GM12878 (cell line): ENCODE data around the gene KIF14. TPM values are rescaled to one million over a fixed set of nuclear protein-coding genes. Genes with fewer than 3 reads are reported as not detected.

ENCODE experiments used
- ATAC-seq: fragments of 200-7000 bp; cut with Tn5 transposase; 3 replicates; pipeline ENCODE4 v1.9.1; 2020; ENCODE audit warnings: mild to moderate bottlenecking, moderate library complexity
- BruUV-seq: library from RNA; stranded (reverse); fragments of 400-500 nt; replicated peaks from 2 replicates; lab custom pipeline; 2021; lab: Mats Ljungman, UMichigan
- CTCF ChIA-PET: fragments of 300-600 bp; sonication (Branson Sonifier 250); formaldehyde crosslinking; extraction: SDS; loops from one replicate; lab custom pipeline; 2021; ENCODE audit warnings: inconsistent platforms; lab: Yijun Ruan, JAX
- POLR2A ChIA-PET: fragments of 350-600 bp; formaldehyde crosslinking; extraction: SDS; loops from one replicate; lab custom pipeline; 2021; ENCODE audit warnings: inconsistent platforms; lab: Charles Lee
- RAD21 ChIA-PET: fragments of 300-600 bp; sonication (Branson Sonifier 250); formaldehyde crosslinking; loops from one replicate; lab custom pipeline; 2023; ENCODE audit warnings: antibody characterized with exemption; ENCODE audit not compliant: unreplicated experiment; lab: Charles Lee
- SMC1A ChIA-PET: fragments of 300-600 bp; sonication (Branson Sonifier 250); formaldehyde crosslinking; loops from one replicate; lab custom pipeline; 2023; ENCODE audit not compliant: unreplicated experiment, uncharacterized antibody; lab: Charles Lee
- DNase-seq: peaks from one replicate; pipeline ENCODE4 v3.0.0-alpha.2; 2011; ENCODE audit warnings: low read depth, low spot score
- FAIRE-seq: peaks from 3 replicates; lab custom pipeline; 2011; peaks lifted over from hg19 to GRCh38; lab: Jason Lieb, UNC
- H2AFZ ChIP-seq: 2 replicates; pipeline ENCODE4 v1.6.0; 2011; ENCODE audit warnings: low read depth, low read length, control low read depth; ENCODE audit not compliant: control insufficient read depth
- H3K27ac ChIP-seq: 2 replicates; pipeline ENCODE4 v1.5.1; 2011; ENCODE audit warnings: control low read depth; ENCODE audit not compliant: control insufficient read depth, insufficient read depth
- H3K27me3 ChIP-seq, 2 experiments: replicated peaks in 1 of 2; 2 replicates each; pipeline versions ENCODE4 v1.6.0 to v1.6.1; 2011; ENCODE audit warnings: low read length in 1 of 2; ENCODE audit not compliant: control insufficient read depth in 2 of 2, insufficient read depth in 2 of 2
- H3K36me3 ChIP-seq, 2 experiments: 2 replicates each; pipeline ENCODE4 v1.5.1; 2011; ENCODE audit warnings: low read length in 1 of 2; ENCODE audit not compliant: control insufficient read depth in 2 of 2, insufficient read depth in 2 of 2
- H3K4me1 ChIP-seq: 2 replicates; pipeline ENCODE4 v1.6.1; 2011; ENCODE audit warnings: mild to moderate bottlenecking, low read length, moderate library complexity, mixed read lengths; ENCODE audit not compliant: control insufficient read depth, insufficient read depth
- H3K4me2 ChIP-seq: 2 replicates; pipeline ENCODE4 v1.6.0; 2011; ENCODE audit warnings: control low read depth; ENCODE audit not compliant: control insufficient read depth, insufficient read depth
- H3K4me3 ChIP-seq: fragments of 200-600 bp; sonication (generic); 2 replicates; pipeline ENCODE4 v1.5.1; 2016
- H3K79me2 ChIP-seq: 2 replicates; pipeline ENCODE4 v1.6.0; 2011; ENCODE audit warnings: low read length; ENCODE audit not compliant: control insufficient read depth, insufficient read depth
- H3K9ac ChIP-seq: 2 replicates; pipeline ENCODE4 v1.8.0; 2011; ENCODE audit warnings: low read length, control low read depth, mixed read lengths; ENCODE audit not compliant: control insufficient read depth, insufficient read depth
- H3K9me3 ChIP-seq: replicated peaks from 3 replicates; pipeline ENCODE4 v1.5.1; 2011; ENCODE audit warnings: mild to moderate bottlenecking, low read length; ENCODE audit not compliant: control insufficient read depth, insufficient read depth
- H4K20me1 ChIP-seq: 2 replicates; pipeline ENCODE4 v1.6.0; 2011; ENCODE audit not compliant: control insufficient read depth, insufficient read depth
- ATF2 ChIP-seq: IDR thresholded peaks from 2 replicates; pipeline ENCODE4 v1.6.1; 2012; ENCODE audit warnings: low read length, inconsistent platforms
- BCL3 ChIP-seq: IDR thresholded peaks from 2 replicates; pipeline ENCODE4 v1.6.1; 2011; ENCODE audit warnings: borderline replicate concordance, low read depth, mild to moderate bottlenecking, moderate library complexity, low read length; ENCODE audit not compliant: insufficient read depth, poor library complexity, severe bottlenecking
- HDGF ChIP-seq: fragments of 450-650 bp; IDR thresholded peaks from 2 replicates; pipeline ENCODE4 v1.6.1; 2016; ENCODE audit warnings: antibody characterized with exemption
- MEF2B ChIP-seq: fragments of 450-650 bp; IDR thresholded peaks from 2 replicates; pipeline ENCODE4 v1.6.1; 2018; ENCODE audit warnings: mild to moderate bottlenecking, moderate library complexity; ENCODE audit not compliant: partially characterized antibody, poor library complexity, severe bottlenecking
- NBN ChIP-seq: fragments of 450-650 bp; IDR thresholded peaks from 2 replicates; pipeline ENCODE4 v1.6.1; 2016
- NRF1 ChIP-seq: conservative IDR thresholded peaks from 2 replicates; pipeline ENCODE4 v1.6.1; 2011; ENCODE audit warnings: mild to moderate bottlenecking, low read depth, low read length, improper control_type of control experiment
- RAD21 ChIP-seq: IDR thresholded peaks from 2 replicates; pipeline ENCODE4 v1.6.1; 2011; ENCODE audit warnings: mild to moderate bottlenecking, low read depth, low read length, moderate library complexity; ENCODE audit not compliant: insufficient read depth
- STAT3 ChIP-seq: IDR thresholded peaks from 2 replicates; pipeline ENCODE4 v1.6.1; 2011; ENCODE audit warnings: low read depth, low read length, improper control_type of control experiment
- TCF7 ChIP-seq: IDR thresholded peaks from 2 replicates; pipeline ENCODE4 v1.6.1; 2014; ENCODE audit warnings: antibody characterized with exemption, borderline replicate concordance
- ZBTB11 ChIP-seq: fragments of 450-650 bp; formaldehyde crosslinking; IDR thresholded peaks from 2 replicates; pipeline ENCODE4 v1.5.0; 2022; ENCODE audit warnings: mild to moderate bottlenecking, missing genetic modification characterization
- WGBS: methylation state at CpG from one replicate; pipeline ENCODE4 v1.1.6; 2016; ENCODE audit warnings: low lambda C conversion rate; ENCODE audit not compliant: insufficient replicate concordance, insufficient coverage; ENCODE audit errors: missing lambda C conversion rate; 5-methylcytosine and 5-hydroxymethylcytosine counted together
- in situ Hi-C: fragments of 300-500 bp; cut with MboI; formaldehyde crosslinking; loops from 9 replicates; pipeline ENCODE4 v1.14.3; 2018; ENCODE audit warnings: mixed read lengths
- intact Hi-C: fragments of 100-400 bp; cut with micrococcal nuclease; formaldehyde crosslinking; loops from one replicate; pipeline ENCODE4 v1.14.2; 2022; ENCODE audit not compliant: unreplicated experiment
- polyA plus RNA-seq, 11 experiments: library from polyadenylated mRNA; depleted of rRNA in 4 of 11; unstranded in 6 of 11; stranded (reverse) in 5 of 11; fragments of >200 nt; fragmentation: Nextera tagmentation in 4 of 11; fragmentation: Illumina TruSeq in 1 of 11; extraction: Ambion mirVana in 4 of 11; extraction: Trizol in 1 of 11; gene quantifications; 1 replicate in 1 of 11; 2 replicates in 10 of 11; pipeline versions ENCODE4 v1.2.1 to v1.2.3, GENCODE V29; 2011 to 2016; ENCODE audit warnings: inconsistent platforms in 2 of 11, missing spikeins in 2 of 11, low read depth in 1 of 11
- total RNA-seq, 4 experiments: library from RNA; depleted of rRNA in 3 of 4; stranded (reverse); fragments of >200 nt in 3 of 4; fragmentation: Illumina TruSeq in 1 of 4; extraction: Trizol in 1 of 4; gene quantifications; 2 replicates each; pipeline versions ENCODE4 v1.2.1 to v1.2.3, GENCODE V29; 2013 to 2021
- TF ChIP-seq, protein P1 (sequence below), 3 experiments: IDR thresholded peaks in 2 of 3; conservative IDR thresholded peaks in 1 of 3; 2 replicates each; pipeline ENCODE4 v1.5.1; 2011; ENCODE audit warnings: low read depth in 3 of 3, low read length in 3 of 3, mild to moderate bottlenecking in 3 of 3, control low read depth in 2 of 3, moderate library complexity in 2 of 3, inconsistent platforms in 1 of 3, mixed read lengths in 1 of 3; ENCODE audit not compliant: control insufficient read depth in 2 of 3, insufficient read depth in 1 of 3; ENCODE audit errors: extremely low read depth in 1 of 3
- TF ChIP-seq, protein P2 (sequence below): fragments of 450-650 bp; IDR thresholded peaks from 2 replicates; pipeline ENCODE4 v1.6.1; 2017; ENCODE audit warnings: mild to moderate bottlenecking

Gene KIF14
- total and polyA plus RNA-seq, 10 of the 15 experiments (the other 5 are each of a cell fraction or from before 2014, with no cell fraction given), result 6.8 to 25.5 (median 14.4) TPM

GRCh38 chr1:200588698-200589097 lies 31.9 kb downstream of the KIF14 start (continued):
- TF ChIP-seq ZBTB11 (no peak), NRF1 (no peak)
- TF ChIP-seq, protein P1, sequence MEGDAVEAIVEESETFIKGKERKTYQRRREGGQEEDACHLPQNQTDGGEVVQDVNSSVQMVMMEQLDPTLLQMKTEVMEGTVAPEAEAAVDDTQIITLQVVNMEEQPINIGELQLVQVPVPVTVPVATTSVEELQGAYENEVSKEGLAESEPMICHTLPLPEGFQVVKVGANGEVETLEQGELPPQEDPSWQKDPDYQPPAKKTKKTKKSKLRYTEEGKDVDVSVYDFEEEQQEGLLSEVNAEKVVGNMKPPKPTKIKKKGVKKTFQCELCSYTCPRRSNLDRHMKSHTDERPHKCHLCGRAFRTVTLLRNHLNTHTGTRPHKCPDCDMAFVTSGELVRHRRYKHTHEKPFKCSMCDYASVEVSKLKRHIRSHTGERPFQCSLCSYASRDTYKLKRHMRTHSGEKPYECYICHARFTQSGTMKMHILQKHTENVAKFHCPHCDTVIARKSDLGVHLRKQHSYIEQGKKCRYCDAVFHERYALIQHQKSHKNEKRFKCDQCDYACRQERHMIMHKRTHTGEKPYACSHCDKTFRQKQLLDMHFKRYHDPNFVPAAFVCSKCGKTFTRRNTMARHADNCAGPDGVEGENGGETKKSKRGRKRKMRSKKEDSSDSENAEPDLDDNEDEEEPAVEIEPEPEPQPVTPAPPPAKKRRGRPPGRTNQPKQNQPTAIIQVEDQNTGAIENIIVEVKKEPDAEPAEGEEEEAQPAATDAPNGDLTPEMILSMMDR (IDR thresholded peaks at IDR 0.05 in 2 of 3, conservative IDR thresholded peaks at IDR 0.05 in 1 of 3; ENCODE audit: control insufficient read depth in 2 of 3, extremely low read depth in 1 of 3, insufficient read depth in 1 of 3, low read depth in 3 of 3, low read length in 3 of 3), result no peak

- Histone ChIP-seq H3K27ac (no peak overlapping the region), H3K27me3 (no peaks in the 10 kb centered on the region), H3K4me1 (peaks cover 17% of the 10 kb centered on the region), H3K36me3 (peaks cover 0 to 6% of the 10 kb centered on the region in 2 experiments; a peak in 2 of 4 replicates), H3K4me2 (no peak overlapping the region), H3K9ac (no peak overlapping the region), H3K9me3 (no peaks in the 10 kb centered on the region), H3K4me3 (no peak overlapping the region), H4K20me1 (no peaks in the 10 kb centered on the region), H2AFZ (no peak overlapping the region), H3K79me2 (no peaks in the 10 kb centered on the region)
- no peak for ATAC-seq
- RAD21 ChIA-PET, result interaction anchor here (0.6 to 1.2 kb wide), 3 partner anchors 28 to 433 kb away, joined by 3 read pairs; no protein-coding TSS in a partner anchor
- CTCF ChIA-PET, result interaction anchor here (1.3 to 1.8 kb wide), 2 partner anchors 9 to 12 kb away, joined by 3 to 4 read pairs; no protein-coding TSS in a partner anchor
- FAIRE-seq, result no peak
- POLR2A ChIA-PET, result interaction anchor here (0.6 kb wide), 1 partner anchor 346 kb away, joined by 4 read pairs; no protein-coding TSS in a partner anchor
- intact Hi-C loops (no loop called here), in situ Hi-C loops (no loop called here)
- 94% methylated on average over 1 of the region's 1 CpG for WGBS
- SMC1A ChIA-PET, result interaction anchor here (1.0 to 1.3 kb wide), 3 partner anchors 9 to 58 kb away, joined by 3 to 5 read pairs (median 4); no protein-coding TSS in a partner anchor
- BruUV-seq, result no TSS peak
- DNase-seq, result no peak
- TF ChIP-seq BCL3 (no peak), ATF2 (no peak), RAD21 (no peak), MEF2B (no peak), TCF7 (no peak), NBN (no peak), STAT3 (no peak), HDGF (no peak)
- TF ChIP-seq, protein P2, sequence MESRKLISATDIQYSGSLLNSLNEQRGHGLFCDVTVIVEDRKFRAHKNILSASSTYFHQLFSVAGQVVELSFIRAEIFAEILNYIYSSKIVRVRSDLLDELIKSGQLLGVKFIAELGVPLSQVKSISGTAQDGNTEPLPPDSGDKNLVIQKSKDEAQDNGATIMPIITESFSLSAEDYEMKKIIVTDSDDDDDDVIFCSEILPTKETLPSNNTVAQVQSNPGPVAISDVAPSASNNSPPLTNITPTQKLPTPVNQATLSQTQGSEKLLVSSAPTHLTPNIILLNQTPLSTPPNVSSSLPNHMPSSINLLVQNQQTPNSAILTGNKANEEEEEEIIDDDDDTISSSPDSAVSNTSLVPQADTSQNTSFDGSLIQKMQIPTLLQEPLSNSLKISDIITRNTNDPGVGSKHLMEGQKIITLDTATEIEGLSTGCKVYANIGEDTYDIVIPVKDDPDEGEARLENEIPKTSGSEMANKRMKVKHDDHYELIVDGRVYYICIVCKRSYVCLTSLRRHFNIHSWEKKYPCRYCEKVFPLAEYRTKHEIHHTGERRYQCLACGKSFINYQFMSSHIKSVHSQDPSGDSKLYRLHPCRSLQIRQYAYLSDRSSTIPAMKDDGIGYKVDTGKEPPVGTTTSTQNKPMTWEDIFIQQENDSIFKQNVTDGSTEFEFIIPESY, result no peak
Measured at GRCh38 chr1:200564319-200564718, 56.2 kb downstream of the KIF14 start.
